ENCODE data around the gene MYH4.

The MYH4 gene

GRCh38 chr17:10469459-10469858 lies at the start of gene MYH4:
Gene MYH4 (minus strand): TSS chr17:10469559. CDS start chr17:10466745, 2,814 bp downstream.
- DNase-seq (ENCODE audit: low spot score): no peak

- DNase-seq (ENCODE audit: low spot score): no peak
Observed at GRCh38 chr17:10518271-10519037, 49.1 kb upstream of the MYH4 start, which contains the start of gene MYH1. Gene MYH1 (minus strand): TSS chr17:10518542. CDS start chr17:10516642, 1,900 bp downstream.

GRCh38 chr17:10516638-10517037 lies 47.3 kb upstream of the MYH4 start:
- no peak for DNase-seq (ENCODE audit: low spot score)

GRCh38 chr17:10516065-10516464 lies 46.7 kb upstream of the MYH4 start:
- DNase-seq (ENCODE audit: low spot score): no peak

GRCh38 chr17:10513299-10514067 lies 44.1 kb upstream of the MYH4 start:
- no peak for DNase-seq (ENCODE audit: low spot score)

GRCh38 chr17:10512856-10513255 lies 43.5 kb upstream of the MYH4 start:
- no peak for DNase-seq (ENCODE audit: low spot score)

- DNase-seq (ENCODE audit: low spot score): no peak
Observed at GRCh38 chr17:10499950-10500349, 30.6 kb upstream of the MYH4 start.

- no peak for DNase-seq (ENCODE audit: low spot score)
Observed at GRCh38 chr17:10492004-10492403, 22.6 kb upstream of the MYH4 start.

- DNase-seq (ENCODE audit: low spot score): no peak
Observed at GRCh38 chr17:10482252-10482651, 12.9 kb upstream of the MYH4 start.

- no peak for DNase-seq (ENCODE audit: low spot score)
Observed at GRCh38 chr17:10477701-10478100, 8.3 kb upstream of the MYH4 start.

GRCh38 chr17:10474536-10474935 lies 5.2 kb upstream of the MYH4 start:
- no peak for DNase-seq (ENCODE audit: low spot score)

- no peak for DNase-seq (ENCODE audit: low spot score)
Observed at GRCh38 chr17:10471858-10472257, 2.5 kb upstream of the MYH4 start.

- DNase-seq (ENCODE audit: low spot score): no peak
Observed at GRCh38 chr17:10463402-10463801, 6.0 kb downstream of the MYH4 start.

GRCh38 chr17:10460062-10460461 lies 9.3 kb downstream of the MYH4 start:
- DNase-seq (ENCODE audit: low spot score): no peak

GRCh38 chr17:10458701-10459100 lies 10.7 kb downstream of the MYH4 start:
- DNase-seq (ENCODE audit: low spot score): no peak

GRCh38 chr17:10457952-10458351 lies 11.4 kb downstream of the MYH4 start:
- no peak for DNase-seq (ENCODE audit: low spot score)

- DNase-seq (ENCODE audit: low spot score): no peak
Observed at GRCh38 chr17:10447026-10447931, 22.1 kb downstream of the MYH4 start.

GRCh38 chr17:10439816-10440215 lies 29.5 kb downstream of the MYH4 start:
- DNase-seq (ENCODE audit: low spot score): no peak

- DNase-seq (ENCODE audit: low spot score): no peak
Observed at GRCh38 chr17:10435096-10435495, 34.3 kb downstream of the MYH4 start.

GRCh38 chr17:10429421-10430045 lies 39.8 kb downstream of the MYH4 start:
- no peak for DNase-seq (ENCODE audit: low spot score)

- DNase-seq (ENCODE audit: low spot score): no peak
Observed at GRCh38 chr17:10428781-10429180, 40.6 kb downstream of the MYH4 start.

Data from pons (tissue), 1 donor.